Activated T-cell treated with anti-CD3 and anti-CD28 coated beads for 4 hours (primary cell): Measurements from ENCODE around the gene GDF2.

Experiments used
- DNase-seq: peaks from one replicate; pipeline ENCODE4 v3.0.0-alpha.2; 2020

The GDF2 gene

GRCh38 chr10:47322300-47323061 lies at the start of gene GDF2:
Gene GDF2, plus strand, starts transcription at chr10:47322454. Its CDS starts 215 bp downstream, at chr10:47322669.
- DNase-seq, result no peak

- no peak for DNase-seq
Observed at GRCh38 chr10:47276071-47276470, 46.2 kb upstream of the GDF2 start.

GRCh38 chr10:47276576-47277351 lies 45.5 kb upstream of the GDF2 start:
- DNase-seq, result no peak

- DNase-seq, result no peak
Observed at GRCh38 chr10:47277352-47278151, 44.7 kb upstream of the GDF2 start.

GRCh38 chr10:47278152-47278473 lies 44.1 kb upstream of the GDF2 start:
- DNase-seq, result no peak

GRCh38 chr10:47278720-47279119 lies 43.5 kb upstream of the GDF2 start:
- DNase-seq, result no peak

GRCh38 chr10:47279276-47279675 lies 43.0 kb upstream of the GDF2 start:
- DNase-seq, result no peak

- no peak for DNase-seq
Observed at GRCh38 chr10:47282005-47282656, 40.1 kb upstream of the GDF2 start.

- DNase-seq, result no peak
Observed at GRCh38 chr10:47282657-47283018, 39.6 kb upstream of the GDF2 start.

- no peak for DNase-seq
Observed at GRCh38 chr10:47283101-47283630, 39.1 kb upstream of the GDF2 start.

- no peak for DNase-seq
Observed at GRCh38 chr10:47283848-47284247, 38.4 kb upstream of the GDF2 start.

- DNase-seq, result no peak
Observed at GRCh38 chr10:47285381-47286115, 36.7 kb upstream of the GDF2 start.

- DNase-seq, result no peak
Observed at GRCh38 chr10:47286116-47286505, 36.1 kb upstream of the GDF2 start.

GRCh38 chr10:47286591-47287315 lies 35.5 kb upstream of the GDF2 start:
- no peak for DNase-seq

GRCh38 chr10:47287365-47287802 lies 34.9 kb upstream of the GDF2 start:
- DNase-seq, result no peak

GRCh38 chr10:47287805-47288204 lies 34.4 kb upstream of the GDF2 start:
- no peak for DNase-seq

GRCh38 chr10:47288236-47288635 lies 34.0 kb upstream of the GDF2 start:
- no peak for DNase-seq

- no peak for DNase-seq
Observed at GRCh38 chr10:47288916-47289495, 33.2 kb upstream of the GDF2 start.

GRCh38 chr10:47289921-47290320 lies 32.3 kb upstream of the GDF2 start:
- no peak for DNase-seq

GRCh38 chr10:47290338-47290737 lies 31.9 kb upstream of the GDF2 start:
- DNase-seq, result no peak

GRCh38 chr10:47291682-47292081 lies 30.6 kb upstream of the GDF2 start:
- DNase-seq, result no peak
